Cerebellar cortex (tissue), 1 donor: ENCODE measurements around the gene CLMN.
A peak's percentile ranks its signal among the peaks of the same experiment; 100 is the strongest.

Experiments
- DNase-seq: peaks from one replicate; pipeline ENCODE4 v3.0.0-alpha.2; 2015; ENCODE audit warnings: low spot score

The CLMN gene

GRCh38 chr14:95321693-95322455, 2.2 kb upstream of the CLMN start:
- DNase-seq: no peak

- DNase-seq: peak; percentile 36
Measured at GRCh38 chr14:95320955-95321600, 1.4 kb upstream of the CLMN start.

GRCh38 chr14:95320078-95320895, 579 bp upstream of the CLMN start:
- DNase-seq: no peak

GRCh38 chr14:95318399-95319311, 1.1 kb downstream of the CLMN start:
- DNase-seq: no peak

- DNase-seq: no peak
Measured at GRCh38 chr14:95317817-95318343, 1.8 kb downstream of the CLMN start.

- no peak for DNase-seq
Measured at GRCh38 chr14:95316821-95317220, 2.9 kb downstream of the CLMN start.

- no peak for DNase-seq
Measured at GRCh38 chr14:95315579-95315978, 4.1 kb downstream of the CLMN start.

- DNase-seq: no peak
Measured at GRCh38 chr14:95315156-95315555, 4.6 kb downstream of the CLMN start.

- DNase-seq: no peak
Measured at GRCh38 chr14:95314609-95315008, 5.1 kb downstream of the CLMN start.

GRCh38 chr14:95313707-95314106, 6.0 kb downstream of the CLMN start:
- DNase-seq: no peak

- DNase-seq: no peak
Measured at GRCh38 chr14:95313190-95313589, 6.5 kb downstream of the CLMN start.

- DNase-seq: no peak
Measured at GRCh38 chr14:95312311-95312710, 7.4 kb downstream of the CLMN start.

GRCh38 chr14:95311752-95312151, 8.0 kb downstream of the CLMN start:
- DNase-seq: no peak

- no peak for DNase-seq
Measured at GRCh38 chr14:95310635-95311380, 8.9 kb downstream of the CLMN start.

- DNase-seq: no peak
Measured at GRCh38 chr14:95309261-95310051, 10.3 kb downstream of the CLMN start.

- no peak for DNase-seq
Measured at GRCh38 chr14:95308073-95308472, 11.6 kb downstream of the CLMN start.

GRCh38 chr14:95307402-95308041, 12.2 kb downstream of the CLMN start:
- DNase-seq: no peak

GRCh38 chr14:95305940-95306339, 13.8 kb downstream of the CLMN start:
- DNase-seq: no peak

GRCh38 chr14:95305145-95305544, 14.6 kb downstream of the CLMN start:
- no peak for DNase-seq
